Measurements from ENCODE around the gene AAK1.

Gene AAK1

DNA sequence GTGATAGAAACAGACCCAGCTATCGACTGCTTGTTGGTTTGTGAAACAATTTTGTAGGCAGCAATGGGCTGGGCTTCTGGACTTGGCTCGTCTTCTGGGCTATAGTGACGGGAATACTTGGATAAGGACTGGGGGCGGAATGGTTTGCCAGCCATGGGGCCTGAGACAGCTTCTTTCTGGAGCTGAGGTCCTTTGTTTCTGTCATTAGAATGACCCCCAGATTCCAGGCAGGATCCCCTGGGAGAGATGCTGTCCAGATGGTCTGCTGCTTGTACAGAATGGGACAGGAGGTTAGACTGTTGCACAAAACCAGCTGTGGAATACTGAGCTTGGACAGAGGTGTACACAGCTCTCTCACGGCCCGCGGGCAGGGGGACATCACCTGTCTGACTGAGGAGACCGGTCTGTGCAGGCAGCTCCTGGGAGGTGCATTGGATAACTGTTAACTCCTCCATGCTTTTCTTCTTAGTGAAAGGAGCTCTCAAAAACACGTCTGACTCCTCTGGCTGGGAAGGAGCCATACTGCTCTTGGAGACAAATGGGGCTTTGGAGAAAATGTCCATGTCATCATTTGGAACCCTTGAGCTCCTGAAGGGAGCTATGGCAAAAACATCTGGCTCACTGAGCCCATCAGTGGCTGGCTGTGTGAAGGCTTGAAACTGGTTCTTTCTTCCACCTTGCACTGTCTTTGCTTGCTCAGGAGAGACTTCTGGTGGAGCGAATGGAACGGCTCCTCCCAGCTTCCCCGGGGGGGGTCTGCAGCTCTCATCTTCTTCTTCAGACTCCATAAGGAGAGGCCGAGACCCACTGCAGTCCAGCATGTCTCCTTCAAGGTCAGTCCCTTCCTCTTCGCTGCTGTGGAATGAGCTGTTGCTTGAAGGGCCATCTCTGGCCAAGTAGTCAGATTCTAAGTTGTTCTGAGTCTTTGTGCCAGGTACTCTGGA is 177.8 kb downstream of the AAK1 start:
- H4K20me1 ChIP-seq (ENCODE audit: insufficient read depth, low read length): no peaks in the 10 kb centered on the region
- TF ChIP-seq, protein P1, sequence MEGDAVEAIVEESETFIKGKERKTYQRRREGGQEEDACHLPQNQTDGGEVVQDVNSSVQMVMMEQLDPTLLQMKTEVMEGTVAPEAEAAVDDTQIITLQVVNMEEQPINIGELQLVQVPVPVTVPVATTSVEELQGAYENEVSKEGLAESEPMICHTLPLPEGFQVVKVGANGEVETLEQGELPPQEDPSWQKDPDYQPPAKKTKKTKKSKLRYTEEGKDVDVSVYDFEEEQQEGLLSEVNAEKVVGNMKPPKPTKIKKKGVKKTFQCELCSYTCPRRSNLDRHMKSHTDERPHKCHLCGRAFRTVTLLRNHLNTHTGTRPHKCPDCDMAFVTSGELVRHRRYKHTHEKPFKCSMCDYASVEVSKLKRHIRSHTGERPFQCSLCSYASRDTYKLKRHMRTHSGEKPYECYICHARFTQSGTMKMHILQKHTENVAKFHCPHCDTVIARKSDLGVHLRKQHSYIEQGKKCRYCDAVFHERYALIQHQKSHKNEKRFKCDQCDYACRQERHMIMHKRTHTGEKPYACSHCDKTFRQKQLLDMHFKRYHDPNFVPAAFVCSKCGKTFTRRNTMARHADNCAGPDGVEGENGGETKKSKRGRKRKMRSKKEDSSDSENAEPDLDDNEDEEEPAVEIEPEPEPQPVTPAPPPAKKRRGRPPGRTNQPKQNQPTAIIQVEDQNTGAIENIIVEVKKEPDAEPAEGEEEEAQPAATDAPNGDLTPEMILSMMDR (IDR thresholded peaks at IDR 0.05; ENCODE audit: low read depth, low read length): no peak
- TF ChIP-seq EZH2phosphoT487 (IDR thresholded peaks at IDR 0.05; ENCODE audit: low read depth): no peak
- no peak overlapping the region for H3K27ac ChIP-seq (ENCODE audit: low read length)
- no peak overlapping the region for H3K9ac ChIP-seq (ENCODE audit: low read length)
- no peaks in the 10 kb centered on the region for H3K4me1 ChIP-seq (ENCODE audit: low read length)
- H3K4me3 ChIP-seq (ENCODE audit: low read length): no peak overlapping the region
- H3K4me2 ChIP-seq (ENCODE audit: low read length): no peak overlapping the region
- H3K79me2 ChIP-seq (ENCODE audit: low read length): no peaks in the 10 kb centered on the region
- H3K36me3 ChIP-seq (replicated peaks; ENCODE audit: low read depth, low read length): no peaks in the 10 kb centered on the region
- H2AFZ ChIP-seq (ENCODE audit: low read depth, low read length): no peak overlapping the region
- H3K9me3 ChIP-seq (ENCODE audit: insufficient read depth, low read length): no peaks in the 10 kb centered on the region
- H3K27me3 ChIP-seq (ENCODE audit: low read depth, low read length): no peaks in the 10 kb centered on the region

- no peak for TF ChIP-seq EZH2phosphoT487 (IDR thresholded peaks at IDR 0.05; ENCODE audit: low read depth)
- TF ChIP-seq, protein P1 (IDR thresholded peaks at IDR 0.05; ENCODE audit: low read depth, low read length): no peak
- no peaks in the 10 kb centered on the region for H3K4me1 ChIP-seq (ENCODE audit: low read length)
- H3K36me3 ChIP-seq (replicated peaks; ENCODE audit: low read depth, low read length): no peaks in the 10 kb centered on the region
Measured at GRCh38 chr2:69464575-69464974, 179.0 kb downstream of the AAK1 start.

GRCh38 chr2:69462780-69463179 is 180.8 kb downstream of the AAK1 start:
- H3K4me1 ChIP-seq (ENCODE audit: low read length): peaks cover 2% of the 10 kb centered on the region
- no peaks in the 10 kb centered on the region for H4K20me1 ChIP-seq (ENCODE audit: insufficient read depth, low read length)
- no peak overlapping the region for H3K27ac ChIP-seq (ENCODE audit: low read length)
- no peaks in the 10 kb centered on the region for H3K36me3 ChIP-seq (replicated peaks; ENCODE audit: low read depth, low read length)
- H3K9ac ChIP-seq (ENCODE audit: low read length): no peak overlapping the region
- no peaks in the 10 kb centered on the region for H3K9me3 ChIP-seq (ENCODE audit: insufficient read depth, low read length)
- no peak overlapping the region for H3K4me2 ChIP-seq (ENCODE audit: low read length)
- H3K79me2 ChIP-seq (ENCODE audit: low read length): no peaks in the 10 kb centered on the region
- TF ChIP-seq EZH2phosphoT487 (IDR thresholded peaks at IDR 0.05; ENCODE audit: low read depth): no peak
- TF ChIP-seq, protein P1 (IDR thresholded peaks at IDR 0.05; ENCODE audit: low read depth, low read length): no peak
- H3K27me3 ChIP-seq (ENCODE audit: low read depth, low read length): no peaks in the 10 kb centered on the region
- H3K4me3 ChIP-seq (ENCODE audit: low read length): no peak overlapping the region
- H2AFZ ChIP-seq (ENCODE audit: low read depth, low read length): no peak overlapping the region

More at GRCh38 chr2:69464575-69464974, 179.0 kb downstream of the AAK1 start:
- Histone ChIP-seq H3K4me3 (ENCODE audit: low read length) (no peak overlapping the region), H3K4me2 (ENCODE audit: low read length) (no peak overlapping the region), H3K79me2 (ENCODE audit: low read length) (no peaks in the 10 kb centered on the region), H3K9me3 (ENCODE audit: insufficient read depth, low read length) (no peaks in the 10 kb centered on the region), H2AFZ (ENCODE audit: low read depth, low read length) (no peak overlapping the region), H3K27ac (ENCODE audit: low read length) (no peak overlapping the region), H3K27me3 (ENCODE audit: low read depth, low read length) (no peaks in the 10 kb centered on the region), H4K20me1 (ENCODE audit: insufficient read depth, low read length) (no peaks in the 10 kb centered on the region), H3K9ac (ENCODE audit: low read length) (no peak overlapping the region)

DNA sequence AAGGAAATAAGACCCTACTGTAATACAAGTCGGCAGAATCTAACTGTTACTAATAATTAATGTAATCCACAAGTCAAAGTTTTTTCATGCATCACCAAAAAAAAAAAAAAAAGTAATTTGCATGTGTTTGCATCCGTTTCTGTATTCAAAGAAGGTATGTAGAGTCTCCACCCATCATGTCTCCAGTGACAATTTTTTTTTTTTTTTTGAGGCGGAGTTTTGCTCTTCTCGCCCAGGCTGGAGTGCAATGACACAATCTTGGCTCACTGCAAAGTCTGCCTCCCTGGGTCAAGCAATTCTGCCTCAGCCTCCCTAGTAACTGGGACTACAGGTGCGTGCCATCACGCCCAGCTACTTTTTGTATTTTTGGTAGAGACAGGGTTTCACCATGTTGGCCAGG is 182.1 kb downstream of the AAK1 start:
- no peaks in the 10 kb centered on the region for H4K20me1 ChIP-seq (ENCODE audit: insufficient read depth, low read length)
- no peaks in the 10 kb centered on the region for H3K9me3 ChIP-seq (ENCODE audit: insufficient read depth, low read length)
- TF ChIP-seq, protein P1 (IDR thresholded peaks at IDR 0.05; ENCODE audit: low read depth, low read length): no peak

More for the DNA sequence above, 182.1 kb downstream of the AAK1 start:
- H3K9ac ChIP-seq (ENCODE audit: low read length): no peak overlapping the region
- no peaks in the 10 kb centered on the region for H3K79me2 ChIP-seq (ENCODE audit: low read length)
- H3K4me3 ChIP-seq (ENCODE audit: low read length): no peak overlapping the region
- H3K4me1 ChIP-seq (ENCODE audit: low read length): peaks cover 16% of the 10 kb centered on the region
- H3K36me3 ChIP-seq (replicated peaks; ENCODE audit: low read depth, low read length): no peaks in the 10 kb centered on the region
- no peak overlapping the region for H3K27ac ChIP-seq (ENCODE audit: low read length)
- H2AFZ ChIP-seq (ENCODE audit: low read depth, low read length): no peak overlapping the region
- H3K4me2 ChIP-seq (ENCODE audit: low read length): no peak overlapping the region
- H3K27me3 ChIP-seq (ENCODE audit: low read depth, low read length): no peaks in the 10 kb centered on the region

Measured in OCI-LY3 (cell line).